Subcutaneous abdominal adipose tissue (tissue), 5 donors: ENCODE measurements around the gene ZNF367.
A peak's percentile ranks its signal among the peaks of the same experiment; 100 is the strongest.

ENCODE experiments used
- H3K27ac ChIP-seq: one replicate; pipeline ENCODE4 v1.7.0; 2013; ENCODE audit warnings: low read depth, mild to moderate bottlenecking, inconsistent platforms, low read length, moderate library complexity
- H3K27me3 ChIP-seq, 5 donors: one replicate each; pipeline ENCODE4 v1.7.0; 2013; ENCODE audit warnings: low read length in 5 of 5, inconsistent platforms in 1 of 5; ENCODE audit not compliant: control insufficient read depth in 5 of 5, insufficient read depth in 4 of 5
- H3K36me3 ChIP-seq, 5 donors: one replicate each; pipeline ENCODE4 v1.7.0; 2013; ENCODE audit warnings: low read length in 5 of 5; ENCODE audit not compliant: control insufficient read depth in 5 of 5, insufficient read depth in 5 of 5
- H3K4me1 ChIP-seq, 5 donors: one replicate each; pipeline ENCODE4 v1.7.0; 2013; ENCODE audit warnings: low read length in 5 of 5, mild to moderate bottlenecking in 3 of 5, moderate library complexity in 1 of 5; ENCODE audit not compliant: control insufficient read depth in 5 of 5, insufficient read depth in 5 of 5
- H3K4me3 ChIP-seq, 5 donors: one replicate each; pipeline ENCODE4 v1.7.0; 2013; ENCODE audit warnings: low read length in 5 of 5, low read depth in 1 of 5
- H3K9ac ChIP-seq, 5 donors: one replicate each; pipeline ENCODE4 v1.7.0; 2013; ENCODE audit warnings: low read length in 5 of 5, mild to moderate bottlenecking in 4 of 5, moderate library complexity in 3 of 5
- H3K9me3 ChIP-seq, 5 donors: one replicate each; pipeline ENCODE4 v1.7.0; 2013; ENCODE audit warnings: low read length in 5 of 5; ENCODE audit not compliant: control insufficient read depth in 5 of 5
- donor health status: healthy.
- donor health status: healthy.
- donor health status: healthy.
- donor health status: healthy.
- donor health status: healthy.

The ZNF367 gene

DNA sequence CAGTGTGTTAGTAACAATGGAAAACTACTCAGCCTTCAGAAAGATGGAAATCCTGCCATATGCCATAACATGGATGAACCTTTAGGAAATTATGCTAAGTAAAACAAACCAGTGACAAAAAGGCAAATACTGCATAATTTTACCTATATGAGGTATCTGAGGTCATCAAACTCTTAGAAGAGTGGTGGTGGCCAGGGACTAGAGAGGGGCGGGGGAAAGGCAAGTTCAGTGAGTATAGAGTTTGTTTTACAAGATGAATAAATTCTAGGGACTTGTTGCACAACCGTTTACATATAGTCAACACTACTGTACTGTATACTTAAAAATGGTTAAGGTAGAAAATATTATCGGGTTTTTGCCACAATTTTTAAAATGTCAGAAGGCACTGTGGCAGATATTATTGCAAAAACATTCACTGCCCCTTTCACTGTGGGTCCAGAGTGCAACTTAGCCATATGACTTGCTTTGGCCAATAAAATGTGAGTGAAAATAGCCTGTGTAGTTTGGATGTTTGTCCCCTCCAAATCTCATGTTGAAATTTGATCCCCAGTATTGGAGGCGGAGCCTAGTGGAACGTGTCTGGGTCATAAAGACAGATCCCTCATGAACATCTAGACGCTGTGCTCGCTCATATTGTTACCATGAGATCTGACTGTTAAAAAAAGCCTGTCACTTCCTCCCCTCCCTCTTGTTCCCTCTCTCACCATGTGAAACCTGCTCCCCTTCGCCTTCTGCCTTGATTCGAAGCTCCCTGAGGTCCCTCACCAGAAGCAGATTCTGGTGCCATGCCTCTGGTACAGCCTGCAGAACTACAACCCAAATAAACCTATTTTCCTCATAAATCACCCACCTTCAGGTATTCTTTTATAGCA, 9.5 kb downstream of the ZNF367 start:
- H3K27me3 ChIP-seq, result no peaks in the 10 kb centered on the region
- no peak overlapping the region for H3K27ac ChIP-seq
- no peak overlapping the region for H3K4me3 ChIP-seq
- no peak overlapping the region for H3K9ac ChIP-seq
- H3K9me3 ChIP-seq, result no peaks in the 10 kb centered on the region
- no peaks in the 10 kb centered on the region for H3K36me3 ChIP-seq
- no peaks in the 10 kb centered on the region for H3K4me1 ChIP-seq

DNA sequence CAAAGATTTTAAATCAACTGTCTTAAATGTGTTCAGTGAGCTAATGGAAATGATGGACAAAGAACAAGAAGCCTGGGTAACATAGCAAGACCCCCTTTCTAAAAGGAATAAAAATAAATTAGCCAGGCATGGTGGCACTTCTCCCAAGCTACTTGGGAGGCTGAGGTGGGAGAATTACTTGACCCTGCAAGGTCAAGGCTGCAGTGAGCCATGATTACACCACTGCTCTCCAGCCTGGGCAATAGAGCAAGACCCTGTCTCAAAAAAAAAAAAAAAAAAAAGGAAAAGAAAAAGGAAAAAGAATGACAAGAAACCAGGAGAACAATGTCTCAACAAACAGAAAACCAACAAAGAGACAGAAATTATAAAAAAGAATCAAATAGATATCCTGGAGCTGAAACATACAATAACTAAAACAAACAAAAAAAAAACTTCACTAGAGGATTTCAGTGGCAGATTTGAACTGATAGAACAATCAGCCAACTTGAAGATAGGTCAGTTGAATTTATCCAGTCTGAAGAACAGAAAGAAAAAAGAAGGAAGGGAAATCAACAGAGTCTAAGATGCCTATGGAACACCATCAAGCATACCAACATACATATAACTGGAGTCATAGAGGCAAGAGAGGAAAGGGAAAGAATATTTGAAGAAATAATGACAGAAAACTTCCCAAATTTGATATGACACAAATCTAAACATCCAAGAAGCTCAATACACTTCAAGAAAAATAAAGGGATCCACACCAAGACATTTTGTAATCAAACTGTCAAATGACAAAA, 17.8 kb downstream of the ZNF367 start:
- Histone ChIP-seq H3K4me1 (no peaks in the 10 kb centered on the region), H3K9ac (no peak overlapping the region), H3K4me3 (peak overlapping the region in 1 of 5 donors; percentile 28), H3K9me3 (peaks cover 0 to 7% (median 5%) of the 10 kb centered on the region in 5 donors), H3K27me3 (no peaks in the 10 kb centered on the region), H3K36me3 (no peaks in the 10 kb centered on the region), H3K27ac (no peak overlapping the region)

GRCh38 chr9:96399325-96399633, 18.9 kb downstream of the ZNF367 start:
- peaks cover 0 to 7% (median 5%) of the 10 kb centered on the region in 5 donors for H3K9me3 ChIP-seq
- no peaks in the 10 kb centered on the region for H3K4me1 ChIP-seq
- H3K9ac ChIP-seq, result no peak overlapping the region
- H3K36me3 ChIP-seq, result no peaks in the 10 kb centered on the region
- H3K27ac ChIP-seq, result no peak overlapping the region
- no peak overlapping the region for H3K4me3 ChIP-seq
- H3K27me3 ChIP-seq, result no peaks in the 10 kb centered on the region

- Histone ChIP-seq H3K4me3 (no peak overlapping the region), H3K36me3 (no peaks in the 10 kb centered on the region), H3K9ac (no peak overlapping the region), H3K27me3 (no peaks in the 10 kb centered on the region), H3K4me1 (no peaks in the 10 kb centered on the region), H3K9me3 (peaks cover 0 to 7% (median 5%) of the 10 kb centered on the region in 5 donors), H3K27ac (no peak overlapping the region)
These were observed 19.4 kb downstream of the ZNF367 start for GRCh38 chr9:96398582-96399324.

DNA sequence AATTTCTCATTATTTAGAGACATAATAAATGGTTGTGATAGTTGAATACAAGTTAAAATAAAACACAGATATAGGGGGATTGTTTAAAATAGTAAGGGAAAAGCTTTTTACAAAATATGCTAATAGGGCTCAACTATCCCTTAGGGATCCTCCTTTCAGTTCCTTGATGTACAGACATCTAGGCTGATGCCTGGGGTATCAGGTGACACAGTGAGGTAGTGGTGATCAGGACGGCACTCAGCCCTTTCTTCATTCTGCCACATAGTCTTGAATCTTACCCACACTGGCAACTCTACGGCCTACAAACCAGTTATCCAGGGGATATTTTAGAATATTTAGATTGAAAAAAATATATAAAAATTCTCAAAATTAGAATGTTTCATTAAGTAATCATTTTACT, 22.2 kb downstream of the ZNF367 start:
- peaks cover 0 to 6% (median 5%) of the 10 kb centered on the region in 5 donors for H3K9me3 ChIP-seq
- H3K36me3 ChIP-seq, result no peaks in the 10 kb centered on the region
- no peaks in the 10 kb centered on the region for H3K4me1 ChIP-seq
- no peak overlapping the region for H3K9ac ChIP-seq
- no peak overlapping the region for H3K27ac ChIP-seq
- H3K4me3 ChIP-seq, result no peak overlapping the region
- H3K27me3 ChIP-seq, result no peaks in the 10 kb centered on the region

GRCh38 chr9:96394832-96395496, 23.2 kb downstream of the ZNF367 start:
- H3K27ac ChIP-seq, result no peak overlapping the region
- no peak overlapping the region for H3K4me3 ChIP-seq
- H3K9ac ChIP-seq, result no peak overlapping the region
- H3K4me1 ChIP-seq, result no peaks in the 10 kb centered on the region
- H3K27me3 ChIP-seq, result no peaks in the 10 kb centered on the region
- H3K9me3 ChIP-seq, result no peaks in the 10 kb centered on the region
- H3K36me3 ChIP-seq, result no peaks in the 10 kb centered on the region

DNA sequence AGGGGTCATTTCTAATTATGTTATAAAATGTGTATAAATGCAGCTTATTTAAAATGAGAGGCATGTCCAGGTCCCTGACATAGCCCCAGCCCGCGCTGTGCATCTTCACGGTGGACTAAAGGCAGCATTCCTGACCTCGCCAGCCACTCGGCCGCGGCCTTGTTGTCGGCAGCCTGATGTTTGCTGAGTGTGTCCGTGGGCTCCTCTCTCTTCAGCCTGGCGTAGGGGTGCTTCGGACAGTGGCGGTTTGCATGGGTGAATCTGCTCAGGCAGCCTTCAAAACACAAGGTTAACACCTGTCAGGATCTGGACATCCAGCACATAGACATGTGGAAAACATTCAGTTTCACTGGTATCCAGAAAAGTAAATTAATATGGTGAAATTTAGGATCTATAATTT, 25.9 kb downstream of the ZNF367 start:
- Histone ChIP-seq H3K27ac (no peak overlapping the region), H3K9me3 (no peaks in the 10 kb centered on the region), H3K9ac (no peak overlapping the region), H3K4me1 (no peaks in the 10 kb centered on the region), H3K4me3 (no peak overlapping the region), H3K27me3 (no peaks in the 10 kb centered on the region), H3K36me3 (no peaks in the 10 kb centered on the region)

DNA sequence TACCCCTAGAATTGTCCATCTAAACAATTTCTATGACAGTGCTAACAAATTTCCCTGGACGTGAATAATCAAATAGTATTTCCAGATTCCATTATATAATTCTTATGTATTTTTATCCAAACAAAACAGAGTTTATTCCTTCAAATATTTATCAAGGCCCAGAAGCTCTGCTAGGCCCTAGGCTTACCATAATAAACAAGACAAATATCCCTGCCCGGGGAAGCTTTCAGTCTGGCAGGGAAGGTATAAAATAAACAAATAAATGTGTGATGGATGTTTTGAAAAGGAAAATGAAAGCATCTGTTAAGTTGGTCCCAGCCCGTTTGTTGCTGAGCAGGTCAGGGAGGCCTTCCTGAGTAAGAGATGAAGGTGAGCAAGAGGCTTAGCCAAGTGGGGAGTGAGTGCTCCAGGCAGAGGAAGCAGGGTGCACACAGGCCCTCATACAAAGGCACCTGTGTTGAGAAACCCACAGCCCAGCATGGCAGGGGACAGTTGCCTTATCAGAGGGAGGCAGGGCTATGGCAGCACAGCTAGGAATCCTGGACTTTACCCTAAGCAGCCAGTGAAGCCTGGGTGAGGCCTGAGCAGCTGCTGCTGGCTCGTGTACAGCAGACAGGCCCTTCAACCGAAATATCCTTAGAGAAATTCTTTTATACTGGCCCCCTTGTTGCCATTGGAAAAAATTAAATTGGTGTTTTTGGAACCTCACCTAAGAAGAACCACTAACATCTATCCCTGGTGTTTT, 27.0 kb downstream of the ZNF367 start:
- Histone ChIP-seq H3K4me3 (no peak overlapping the region), H3K9me3 (no peaks in the 10 kb centered on the region), H3K27me3 (no peaks in the 10 kb centered on the region), H3K4me1 (no peaks in the 10 kb centered on the region), H3K36me3 (no peaks in the 10 kb centered on the region), H3K27ac (no peak overlapping the region), H3K9ac (no peak overlapping the region)

- H3K4me3 ChIP-seq, result no peak overlapping the region
- no peaks in the 10 kb centered on the region for H3K9me3 ChIP-seq
- H3K27me3 ChIP-seq, result no peaks in the 10 kb centered on the region
- no peak overlapping the region for H3K9ac ChIP-seq
- peaks cover 0 to 7% (median 7%) of the 10 kb centered on the region in 5 donors for H3K4me1 ChIP-seq
- H3K27ac ChIP-seq, result no peak overlapping the region
- H3K36me3 ChIP-seq, result no peaks in the 10 kb centered on the region
These were observed 30.0 kb downstream of the ZNF367 start for GRCh38 chr9:96388144-96388543.
